PC-3 (cell line): ENCODE measurements around the gene EIF4EBP2.

Experiments used
- CTCF ChIP-seq: fragments of 300-600 bp; sonication (generic); conservative IDR thresholded peaks from 2 replicates; pipeline ENCODE4 v1.5.1; 2017; ENCODE audit warnings: antibody characterized with exemption, low read depth, mild to moderate bottlenecking, low read length
- EZH2 ChIP-seq: fragments of 300-600 bp; sonication (generic); IDR thresholded peaks from one replicate; pipeline ENCODE4 v1.6.1; 2017; ENCODE audit warnings: antibody characterized with exemption, mild to moderate bottlenecking, low read length; ENCODE audit not compliant: unreplicated experiment

- TF ChIP-seq EZH2 (no peak), CTCF (no peak)
Observed at GRCh38 chr10:70396140-70396539, 7.8 kb upstream of the EIF4EBP2 start.
